GM23338 (cell line): ENCODE data around the gene PHKG2. TPM values are rescaled to one million over a fixed set of nuclear protein-coding genes. Genes with fewer than 3 reads are reported as not detected.
A peak's percentile ranks its signal among the peaks of the same experiment; 100 is the strongest.

Experiments used
- ATAC-seq: fragments of 200-7000 bp; cut with Tn5 transposase; 3 replicates; pipeline ENCODE4 v1.9.1; 2020
- DNase-seq: peaks from one replicate; pipeline ENCODE4 v3.0.0-alpha.2; 2015; ENCODE audit warnings: low spot score
- H2AFZ ChIP-seq: fragments of 200-600 bp; sonication (generic); 2 replicates; pipeline ENCODE4 v1.8.0; 2016; ENCODE audit warnings: antibody characterized with exemption, mild to moderate bottlenecking, moderate library complexity
- H3F3A ChIP-seq: fragments of 200-600 bp; sonication (generic); replicated peaks from 2 replicates; pipeline ENCODE4 v1.8.0; 2017; ENCODE audit warnings: antibody characterized with exemption, mixed run types, low read depth
- H3K27ac ChIP-seq: fragments of 200-600 bp; sonication (generic); 2 replicates; pipeline ENCODE4 v1.6.1; 2016; ENCODE audit warnings: low read depth
- H3K27me3 ChIP-seq: fragments of 200-600 bp; sonication (generic); 2 replicates; pipeline ENCODE4 v1.8.0; 2016; ENCODE audit warnings: mild to moderate bottlenecking, mixed run types, moderate library complexity; ENCODE audit not compliant: insufficient read depth
- H3K36me3 ChIP-seq: fragments of 200-600 bp; sonication (generic); 2 replicates; pipeline ENCODE4 v1.8.0; 2016; ENCODE audit warnings: mild to moderate bottlenecking; ENCODE audit not compliant: insufficient read depth
- H3K4me1 ChIP-seq: fragments of 200-600 bp; sonication (generic); 2 replicates; pipeline ENCODE4 v1.8.0; 2016; ENCODE audit warnings: mild to moderate bottlenecking, moderate library complexity; ENCODE audit not compliant: insufficient read depth
- H3K4me2 ChIP-seq: fragments of 200-600 bp; sonication (generic); 2 replicates; pipeline ENCODE4 v1.7.1; 2017; ENCODE audit warnings: mixed run types
- H3K4me3 ChIP-seq: fragments of 200-600 bp; sonication (generic); 2 replicates; pipeline ENCODE4 v1.6.1; 2016; ENCODE audit warnings: mixed run types
- H3K79me2 ChIP-seq: fragments of 200-600 bp; sonication (generic); replicated peaks from 2 replicates; pipeline ENCODE4 v1.8.0; 2017; ENCODE audit warnings: mild to moderate bottlenecking; ENCODE audit not compliant: insufficient read depth
- H3K9me2 ChIP-seq: fragments of 200-600 bp; sonication (generic); 2 replicates; pipeline ENCODE4 v1.8.0; 2017; ENCODE audit not compliant: insufficient read depth
- H4K20me1 ChIP-seq: fragments of 200-600 bp; sonication (generic); replicated peaks from 2 replicates; pipeline ENCODE4 v1.8.0; 2017; ENCODE audit warnings: mild to moderate bottlenecking; ENCODE audit not compliant: insufficient read depth
- H3K27ac Mint-ChIP-seq: 2 replicates; pipeline ENCODE4 v1.8.0; 2020; ENCODE audit warnings: inconsistent platforms, mild to moderate bottlenecking, moderate library complexity, mixed read lengths
- H3K27me3 Mint-ChIP-seq: 3 replicates; pipeline ENCODE4 v1.8.0; 2022; ENCODE audit warnings: low read depth, mild to moderate bottlenecking, moderate library complexity, mixed read lengths, inconsistent platforms; ENCODE audit not compliant: insufficient read depth, poor library complexity
- H3K36me3 Mint-ChIP-seq: 3 replicates; pipeline ENCODE4 v1.8.0; 2021; ENCODE audit warnings: low read depth, mild to moderate bottlenecking, inconsistent platforms, moderate library complexity, mixed read lengths
- H3K4me1 Mint-ChIP-seq: 3 replicates; pipeline ENCODE4 v1.8.0; 2020; ENCODE audit warnings: mild to moderate bottlenecking, inconsistent platforms, mixed read lengths
- H3K4me3 Mint-ChIP-seq: 3 replicates; pipeline ENCODE4 v1.8.0; 2021; ENCODE audit warnings: moderate library complexity, mild to moderate bottlenecking, inconsistent platforms, mixed read lengths
- H3K9me3 Mint-ChIP-seq: 3 replicates; pipeline ENCODE4 v1.8.0; 2020; ENCODE audit warnings: moderate library complexity, mild to moderate bottlenecking, inconsistent platforms, mixed read lengths
- CREB1 ChIP-seq: fragments of 250-450 bp; sonication (Bioruptor Pico); IDR thresholded peaks from 2 replicates; pipeline ENCODE4 v1.5.0; 2020; ENCODE audit warnings: low read depth, mild to moderate bottlenecking, moderate library complexity
- JUNB ChIP-seq: IDR thresholded peaks from one replicate; pipeline ENCODE4 v1.6.1; 2016; ENCODE audit warnings: antibody characterized with exemption; ENCODE audit not compliant: unreplicated experiment
- NANOG ChIP-seq: IDR thresholded peaks from 2 replicates; pipeline ENCODE4 v1.6.1; 2016; ENCODE audit warnings: antibody characterized with exemption, borderline replicate concordance
- POLR2AphosphoS5 ChIP-seq: IDR thresholded peaks from 2 replicates; pipeline ENCODE4 v1.6.1; 2016; ENCODE audit warnings: antibody characterized with exemption, low read depth
- ZNF331 ChIP-seq: fragments of 250-450 bp; sonication (Bioruptor Pico); IDR thresholded peaks from 2 replicates; pipeline ENCODE4 v1.5.0; 2020; ENCODE audit warnings: low read depth, mild to moderate bottlenecking, moderate library complexity
- polyA plus RNA-seq: library from polyadenylated mRNA; unstranded; fragments of >200 nt; fragmentation: Nextera tagmentation; extraction: Ambion mirVana; gene quantifications from 2 replicates; pipeline ENCODE4 v1.2.1, GENCODE V29; 2016
- total RNA-seq: library from RNA; depleted of rRNA; stranded (reverse); fragments of >200 nt; shearing (Covaris generic); gene quantifications from 2 replicates; pipeline ENCODE4 v1.2.3, GENCODE V29; 2014
- TF ChIP-seq, protein P1 (sequence below): IDR thresholded peaks from one replicate; pipeline ENCODE4 v1.6.1; 2018; ENCODE audit warnings: antibody characterized with exemption; ENCODE audit not compliant: unreplicated experiment
- TF ChIP-seq, protein P2 (sequence below): fragments of 250-450 bp; sonication (Bioruptor Pico); IDR thresholded peaks from 2 replicates; pipeline ENCODE4 v1.5.0; 2020; ENCODE audit warnings: mild to moderate bottlenecking, moderate library complexity

Gene PHKG2
- total and polyA plus RNA-seq, 2 experiments from 2014 or later, result 26.9 to 27.0 TPM

DNA sequence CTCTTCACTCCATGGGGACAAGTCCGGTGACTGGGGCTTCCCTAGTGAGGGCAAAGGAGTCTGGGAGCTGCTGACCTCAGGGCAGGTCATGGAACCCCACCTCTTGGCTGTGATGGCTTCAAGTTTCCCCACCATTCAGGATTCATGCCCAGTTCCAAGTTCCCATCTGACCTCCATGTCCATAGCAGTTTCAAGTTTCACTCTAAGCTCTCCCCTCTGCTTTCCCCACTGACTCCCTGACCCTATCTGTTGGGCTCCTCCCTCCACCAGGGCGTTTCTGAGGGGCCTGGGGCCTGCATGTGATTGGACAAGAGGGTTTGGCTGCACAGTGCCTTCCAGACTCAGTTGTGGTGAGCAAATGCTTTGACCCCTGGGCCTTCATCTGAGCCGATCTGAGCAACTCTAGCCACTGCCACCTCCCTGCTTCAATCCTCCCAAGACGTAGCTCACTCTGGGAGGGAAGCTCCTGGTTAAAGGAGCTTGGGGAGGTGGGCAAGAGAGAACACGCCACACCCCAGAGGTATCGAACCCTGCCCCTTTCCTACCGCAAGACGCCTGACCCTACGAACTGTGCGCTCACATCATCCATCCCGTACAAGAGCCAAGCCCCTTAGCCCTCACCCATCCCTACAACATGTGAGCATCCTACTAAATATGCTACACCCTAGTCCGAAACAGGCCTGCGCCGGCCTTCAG is 30.5 kb downstream of the PHKG2 start:
- Histone ChIP-seq H3K9me2 (no peaks in the 10 kb centered on the region), H3K36me3 (peaks cover 4% of the 10 kb centered on the region), H3K27ac (no peak overlapping the region), H3K4me3 (no peak overlapping the region), H2AFZ (no peak overlapping the region), H3F3A (peaks cover 23% of the 10 kb centered on the region), H4K20me1 (peaks cover 5% of the 10 kb centered on the region), H3K4me2 (no peak overlapping the region), H3K4me1 (no peaks in the 10 kb centered on the region; the same call in 1 of the 2 replicates), H3K79me2 (no peaks in the 10 kb centered on the region), H3K27me3 (no peaks in the 10 kb centered on the region)
- TF ChIP-seq, protein P1, sequence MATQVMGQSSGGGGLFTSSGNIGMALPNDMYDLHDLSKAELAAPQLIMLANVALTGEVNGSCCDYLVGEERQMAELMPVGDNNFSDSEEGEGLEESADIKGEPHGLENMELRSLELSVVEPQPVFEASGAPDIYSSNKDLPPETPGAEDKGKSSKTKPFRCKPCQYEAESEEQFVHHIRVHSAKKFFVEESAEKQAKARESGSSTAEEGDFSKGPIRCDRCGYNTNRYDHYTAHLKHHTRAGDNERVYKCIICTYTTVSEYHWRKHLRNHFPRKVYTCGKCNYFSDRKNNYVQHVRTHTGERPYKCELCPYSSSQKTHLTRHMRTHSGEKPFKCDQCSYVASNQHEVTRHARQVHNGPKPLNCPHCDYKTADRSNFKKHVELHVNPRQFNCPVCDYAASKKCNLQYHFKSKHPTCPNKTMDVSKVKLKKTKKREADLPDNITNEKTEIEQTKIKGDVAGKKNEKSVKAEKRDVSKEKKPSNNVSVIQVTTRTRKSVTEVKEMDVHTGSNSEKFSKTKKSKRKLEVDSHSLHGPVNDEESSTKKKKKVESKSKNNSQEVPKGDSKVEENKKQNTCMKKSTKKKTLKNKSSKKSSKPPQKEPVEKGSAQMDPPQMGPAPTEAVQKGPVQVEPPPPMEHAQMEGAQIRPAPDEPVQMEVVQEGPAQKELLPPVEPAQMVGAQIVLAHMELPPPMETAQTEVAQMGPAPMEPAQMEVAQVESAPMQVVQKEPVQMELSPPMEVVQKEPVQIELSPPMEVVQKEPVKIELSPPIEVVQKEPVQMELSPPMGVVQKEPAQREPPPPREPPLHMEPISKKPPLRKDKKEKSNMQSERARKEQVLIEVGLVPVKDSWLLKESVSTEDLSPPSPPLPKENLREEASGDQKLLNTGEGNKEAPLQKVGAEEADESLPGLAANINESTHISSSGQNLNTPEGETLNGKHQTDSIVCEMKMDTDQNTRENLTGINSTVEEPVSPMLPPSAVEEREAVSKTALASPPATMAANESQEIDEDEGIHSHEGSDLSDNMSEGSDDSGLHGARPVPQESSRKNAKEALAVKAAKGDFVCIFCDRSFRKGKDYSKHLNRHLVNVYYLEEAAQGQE, result no peak
- TF ChIP-seq JUNB, result no peak
- TF ChIP-seq POLR2AphosphoS5, result no peak; the same call in 1 of the 2 replicates
- ATAC-seq (peak; percentile 37), DNase-seq (peak; percentile 71)
- Mint-ChIP-seq H3K4me1 (peaks cover 23% of the 10 kb centered on the region), H3K27me3 (peaks cover 35% of the 10 kb centered on the region), H3K9me3 (no peaks in the 10 kb centered on the region), H3K27ac (peak overlapping the region; percentile 88), H3K4me3 (peak overlapping the region; percentile 38; the same call in 2 of the 3 replicates), H3K36me3 (peaks cover 40% of the 10 kb centered on the region)

DNA sequence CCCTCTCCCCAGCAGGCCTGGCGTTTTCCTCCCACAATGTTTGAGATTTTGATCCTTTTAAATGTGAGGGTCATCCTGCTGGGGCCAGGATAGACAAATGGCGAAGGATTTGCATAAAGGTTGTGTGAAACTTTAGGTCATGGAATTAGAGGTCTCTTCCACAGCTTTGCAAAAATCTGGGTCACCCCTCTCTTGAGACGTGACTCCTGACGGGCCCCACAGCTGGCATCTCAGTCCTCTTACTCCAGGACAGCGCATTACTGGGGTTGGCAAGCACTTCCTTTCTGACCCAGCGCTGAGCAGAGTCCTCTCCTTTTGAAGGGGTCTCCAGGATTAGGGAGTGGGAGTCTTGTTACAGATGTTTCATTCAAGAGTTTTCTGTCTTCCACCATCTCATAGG is 31.4 kb downstream of the PHKG2 start:
- Histone ChIP-seq H3K4me3 (no peak overlapping the region), H3K36me3 (peaks cover 3% of the 10 kb centered on the region; the same call in 1 of the 2 replicates), H3K27me3 (no peaks in the 10 kb centered on the region), H4K20me1 (peaks cover 5% of the 10 kb centered on the region), H3F3A (peaks cover 18% of the 10 kb centered on the region), H3K4me1 (no peaks in the 10 kb centered on the region; the same call in 1 of the 2 replicates), H3K27ac (no peak overlapping the region), H3K9me2 (no peaks in the 10 kb centered on the region), H3K79me2 (no peaks in the 10 kb centered on the region), H2AFZ (no peak overlapping the region), H3K4me2 (no peak overlapping the region)
- H3K4me1 Mint-ChIP-seq, result peaks cover 23% of the 10 kb centered on the region
- ATAC-seq (no peak), DNase-seq (no peak)
- no peaks in the 10 kb centered on the region for H3K9me3 Mint-ChIP-seq
- peaks cover 31% of the 10 kb centered on the region for H3K36me3 Mint-ChIP-seq
- H3K4me3 Mint-ChIP-seq, result no peak overlapping the region; the same call in 2 of the 3 replicates
- peaks cover 35% of the 10 kb centered on the region for H3K27me3 Mint-ChIP-seq
- H3K27ac Mint-ChIP-seq, result no peak overlapping the region
- no peak for TF ChIP-seq ZNF331 (CRISPR knock-in tag)
- TF ChIP-seq, protein P1, result no peak
- no peak for TF ChIP-seq POLR2AphosphoS5
- TF ChIP-seq CREB1 (CRISPR knock-in tag), result no peak
- TF ChIP-seq, protein P2, sequence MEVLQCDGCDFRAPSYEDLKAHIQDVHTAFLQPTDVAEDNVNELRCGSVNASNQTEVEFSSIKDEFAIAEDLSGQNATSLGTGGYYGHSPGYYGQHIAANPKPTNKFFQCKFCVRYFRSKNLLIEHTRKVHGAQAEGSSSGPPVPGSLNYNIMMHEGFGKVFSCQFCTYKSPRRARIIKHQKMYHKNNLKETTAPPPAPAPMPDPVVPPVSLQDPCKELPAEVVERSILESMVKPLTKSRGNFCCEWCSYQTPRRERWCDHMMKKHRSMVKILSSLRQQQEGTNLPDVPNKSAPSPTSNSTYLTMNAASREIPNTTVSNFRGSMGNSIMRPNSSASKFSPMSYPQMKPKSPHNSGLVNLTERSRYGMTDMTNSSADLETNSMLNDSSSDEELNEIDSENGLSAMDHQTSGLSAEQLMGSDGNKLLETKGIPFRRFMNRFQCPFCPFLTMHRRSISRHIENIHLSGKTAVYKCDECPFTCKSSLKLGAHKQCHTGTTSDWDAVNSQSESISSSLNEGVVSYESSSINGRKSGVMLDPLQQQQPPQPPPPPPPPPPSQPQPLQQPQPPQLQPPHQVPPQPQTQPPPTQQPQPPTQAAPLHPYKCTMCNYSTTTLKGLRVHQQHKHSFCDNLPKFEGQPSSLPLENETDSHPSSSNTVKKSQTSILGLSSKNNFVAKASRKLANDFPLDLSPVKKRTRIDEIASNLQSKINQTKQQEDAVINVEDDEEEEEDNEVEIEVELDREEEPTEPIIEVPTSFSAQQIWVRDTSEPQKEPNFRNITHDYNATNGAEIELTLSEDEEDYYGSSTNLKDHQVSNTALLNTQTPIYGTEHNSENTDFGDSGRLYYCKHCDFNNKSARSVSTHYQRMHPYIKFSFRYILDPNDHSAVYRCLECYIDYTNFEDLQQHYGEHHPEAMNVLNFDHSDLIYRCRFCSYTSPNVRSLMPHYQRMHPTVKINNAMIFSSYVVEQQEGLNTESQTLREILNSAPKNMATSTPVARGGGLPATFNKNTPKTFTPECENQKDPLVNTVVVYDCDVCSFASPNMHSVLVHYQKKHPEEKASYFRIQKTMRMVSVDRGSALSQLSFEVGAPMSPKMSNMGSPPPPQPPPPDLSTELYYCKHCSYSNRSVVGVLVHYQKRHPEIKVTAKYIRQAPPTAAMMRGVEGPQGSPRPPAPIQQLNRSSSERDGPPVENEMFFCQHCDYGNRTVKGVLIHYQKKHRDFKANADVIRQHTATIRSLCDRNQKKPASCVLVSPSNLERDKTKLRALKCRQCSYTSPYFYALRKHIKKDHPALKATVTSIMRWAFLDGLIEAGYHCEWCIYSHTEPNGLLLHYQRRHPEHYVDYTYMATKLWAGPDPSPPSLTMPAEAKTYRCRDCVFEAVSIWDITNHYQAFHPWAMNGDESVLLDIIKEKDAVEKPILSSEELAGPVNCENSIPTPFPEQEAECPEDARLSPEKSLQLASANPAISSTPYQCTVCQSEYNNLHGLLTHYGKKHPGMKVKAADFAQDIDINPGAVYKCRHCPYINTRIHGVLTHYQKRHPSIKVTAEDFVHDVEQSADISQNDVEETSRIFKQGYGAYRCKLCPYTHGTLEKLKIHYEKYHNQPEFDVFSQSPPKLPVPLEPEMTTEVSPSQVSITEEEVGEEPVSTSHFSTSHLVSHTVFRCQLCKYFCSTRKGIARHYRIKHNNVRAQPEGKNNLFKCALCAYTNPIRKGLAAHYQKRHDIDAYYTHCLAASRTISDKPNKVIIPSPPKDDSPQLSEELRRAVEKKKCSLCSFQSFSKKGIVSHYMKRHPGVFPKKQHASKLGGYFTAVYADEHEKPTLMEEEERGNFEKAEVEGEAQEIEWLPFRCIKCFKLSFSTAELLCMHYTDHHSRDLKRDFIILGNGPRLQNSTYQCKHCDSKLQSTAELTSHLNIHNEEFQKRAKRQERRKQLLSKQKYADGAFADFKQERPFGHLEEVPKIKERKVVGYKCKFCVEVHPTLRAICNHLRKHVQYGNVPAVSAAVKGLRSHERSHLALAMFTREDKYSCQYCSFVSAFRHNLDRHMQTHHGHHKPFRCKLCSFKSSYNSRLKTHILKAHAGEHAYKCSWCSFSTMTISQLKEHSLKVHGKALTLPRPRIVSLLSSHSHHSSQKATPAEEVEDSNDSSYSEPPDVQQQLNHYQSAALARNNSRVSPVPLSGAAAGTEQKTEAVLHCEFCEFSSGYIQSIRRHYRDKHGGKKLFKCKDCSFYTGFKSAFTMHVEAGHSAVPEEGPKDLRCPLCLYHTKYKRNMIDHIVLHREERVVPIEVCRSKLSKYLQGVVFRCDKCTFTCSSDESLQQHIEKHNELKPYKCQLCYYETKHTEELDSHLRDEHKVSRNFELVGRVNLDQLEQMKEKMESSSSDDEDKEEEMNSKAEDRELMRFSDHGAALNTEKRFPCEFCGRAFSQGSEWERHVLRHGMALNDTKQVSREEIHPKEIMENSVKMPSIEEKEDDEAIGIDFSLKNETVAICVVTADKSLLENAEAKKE (CRISPR knock-in tag), result no peak
- no peak for TF ChIP-seq JUNB
- no peak for TF ChIP-seq NANOG
